A549 (cell line): Measurements from ENCODE around the gene DNAH17.

Experiments used
- CTCF ChIP-seq: fragments of >200 bp; sonication (Bioruptor Twin); formaldehyde crosslinking; IDR thresholded peaks from 3 replicates; pipeline ENCODE4 v1.5.1; 2016
- PHF8 ChIP-seq: fragments of 200-600 bp; sonication (generic); IDR thresholded peaks from 2 replicates; pipeline ENCODE4 v1.6.1; 2016; ENCODE audit warnings: low read depth, mild to moderate bottlenecking, antibody characterized with exemption, moderate library complexity, borderline replicate concordance
- POLR2A ChIP-seq: IDR thresholded peaks from 2 replicates; pipeline ENCODE4 v1.6.1; 2012; ENCODE audit warnings: mild to moderate bottlenecking, low read length
- USF2 ChIP-seq: fragments of 450-650 bp; IDR thresholded peaks from 2 replicates; pipeline ENCODE4 v1.6.1; 2014; ENCODE audit warnings: antibody characterized with exemption

- no peak for TF ChIP-seq CTCF
- TF ChIP-seq USF2 = no peak
- no peak for TF ChIP-seq PHF8
- no peak for TF ChIP-seq POLR2A
Measured at GRCh38 chr17:78618264-78619066, 41.3 kb upstream of the DNAH17 start.
